Loucy (cell line): ENCODE results near the gene GNB1.

Experiments used
- H2AFZ ChIP-seq: fragments of 200-600 bp; sonication (generic); 2 replicates; pipeline ENCODE4 v1.6.0; 2016; ENCODE audit warnings: antibody characterized with exemption, mild to moderate bottlenecking, low read length, moderate library complexity
- H3F3A ChIP-seq: fragments of 200-600 bp; 2 replicates; pipeline ENCODE4 v1.6.0; 2016; ENCODE audit warnings: antibody characterized with exemption, low read depth, mild to moderate bottlenecking
- H3K27me3 ChIP-seq: fragments of 200-600 bp; sonication (generic); 2 replicates; pipeline ENCODE4 v1.6.1; 2014; ENCODE audit warnings: low read length, mild to moderate bottlenecking; ENCODE audit not compliant: insufficient read depth, poor library complexity, severe bottlenecking
- H3K36me3 ChIP-seq: fragments of 200-600 bp; sonication (generic); 2 replicates; pipeline ENCODE4 v1.6.1; 2016; ENCODE audit warnings: low read length; ENCODE audit not compliant: insufficient read depth
- H3K4me1 ChIP-seq: fragments of 200-600 bp; sonication (generic); 2 replicates; pipeline ENCODE4 v1.5.1; 2014; ENCODE audit warnings: low read length, mild to moderate bottlenecking; ENCODE audit not compliant: insufficient read depth, poor library complexity, severe bottlenecking
- H3K4me2 ChIP-seq: fragments of 200-600 bp; sonication (generic); 2 replicates; pipeline ENCODE4 v1.6.0; 2014; ENCODE audit warnings: antibody characterized with exemption, low read length, low read depth, mild to moderate bottlenecking; ENCODE audit not compliant: poor library complexity, severe bottlenecking
- H3K4me3 ChIP-seq: fragments of 200-600 bp; sonication (generic); 2 replicates; pipeline ENCODE4 v1.5.1; 2014; ENCODE audit warnings: low read length, mild to moderate bottlenecking, mixed read lengths; ENCODE audit not compliant: poor library complexity, severe bottlenecking
- H3K79me2 ChIP-seq: fragments of 200-600 bp; sonication (generic); 2 replicates; pipeline ENCODE4 v1.6.1; 2014; ENCODE audit warnings: low read length; ENCODE audit not compliant: insufficient read depth
- H3K9ac ChIP-seq: fragments of 200-600 bp; sonication (generic); 2 replicates; pipeline ENCODE4 v1.6.0; 2014; ENCODE audit warnings: mild to moderate bottlenecking, low read depth, low read length, moderate library complexity; ENCODE audit not compliant: poor library complexity, severe bottlenecking
- H3K9me2 ChIP-seq: fragments of 200-600 bp; sonication (generic); replicated peaks from 2 replicates; pipeline ENCODE4 v1.6.1; 2016; ENCODE audit warnings: low read depth, low read length, mixed read lengths
- H3K9me3 ChIP-seq: fragments of 200-600 bp; sonication (generic); 2 replicates; pipeline ENCODE4 v1.6.1; 2014; ENCODE audit warnings: mild to moderate bottlenecking, antibody characterized with exemption, low read length, low read depth; ENCODE audit not compliant: insufficient read depth
- H4K20me1 ChIP-seq: fragments of 200-600 bp; sonication (generic); 2 replicates; pipeline ENCODE4 v1.6.0; 2014; ENCODE audit warnings: antibody characterized with exemption, low read length, mild to moderate bottlenecking; ENCODE audit not compliant: insufficient read depth, poor library complexity, severe bottlenecking
- EZH2phosphoT487 ChIP-seq: fragments of 200-600 bp; IDR thresholded peaks from 2 replicates; pipeline ENCODE4 v1.6.1; 2018; ENCODE audit warnings: antibody characterized with exemption, mild to moderate bottlenecking, moderate library complexity, borderline replicate concordance
- TF ChIP-seq, protein P1 (sequence below): fragments of 200-600 bp; sonication (generic); conservative IDR thresholded peaks from 2 replicates; pipeline ENCODE4 v1.5.1; 2014; ENCODE audit warnings: mild to moderate bottlenecking, antibody characterized with exemption, low read length

Gene GNB1

DNA sequence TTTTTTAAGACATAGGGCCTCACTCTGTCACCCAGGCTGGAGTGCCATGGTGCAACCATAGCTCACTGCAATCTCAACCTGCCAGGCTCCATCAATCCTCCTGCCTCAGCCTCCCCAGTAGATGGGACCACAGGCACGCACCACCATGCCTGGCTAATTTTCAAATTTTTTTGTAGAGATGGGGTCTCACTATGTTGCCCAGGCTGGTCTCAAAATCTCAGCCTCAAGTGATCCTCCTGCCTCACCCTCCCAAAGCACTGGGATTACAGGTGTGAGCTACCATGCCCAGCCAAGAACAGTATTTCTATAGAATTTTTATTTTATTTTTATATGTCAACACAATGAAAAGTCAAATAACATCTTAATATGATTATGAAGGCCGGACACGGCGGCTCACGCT lies 10.9 kb downstream of the GNB1 start:
- H3K9me2 ChIP-seq = no peaks in the 10 kb centered on the region
- H3K9me3 ChIP-seq = no peaks in the 10 kb centered on the region
- peaks cover 37% of the 10 kb centered on the region; the same call in 1 of the 2 replicates for H3K36me3 ChIP-seq
- no peak overlapping the region for H3K4me2 ChIP-seq
- peaks cover 11% of the 10 kb centered on the region for H3K4me1 ChIP-seq
- peaks cover 94% of the 10 kb centered on the region for H4K20me1 ChIP-seq
- H3K79me2 ChIP-seq = peaks cover 100% of the 10 kb centered on the region
- H3K9ac ChIP-seq = no peak overlapping the region
- TF ChIP-seq, protein P1, sequence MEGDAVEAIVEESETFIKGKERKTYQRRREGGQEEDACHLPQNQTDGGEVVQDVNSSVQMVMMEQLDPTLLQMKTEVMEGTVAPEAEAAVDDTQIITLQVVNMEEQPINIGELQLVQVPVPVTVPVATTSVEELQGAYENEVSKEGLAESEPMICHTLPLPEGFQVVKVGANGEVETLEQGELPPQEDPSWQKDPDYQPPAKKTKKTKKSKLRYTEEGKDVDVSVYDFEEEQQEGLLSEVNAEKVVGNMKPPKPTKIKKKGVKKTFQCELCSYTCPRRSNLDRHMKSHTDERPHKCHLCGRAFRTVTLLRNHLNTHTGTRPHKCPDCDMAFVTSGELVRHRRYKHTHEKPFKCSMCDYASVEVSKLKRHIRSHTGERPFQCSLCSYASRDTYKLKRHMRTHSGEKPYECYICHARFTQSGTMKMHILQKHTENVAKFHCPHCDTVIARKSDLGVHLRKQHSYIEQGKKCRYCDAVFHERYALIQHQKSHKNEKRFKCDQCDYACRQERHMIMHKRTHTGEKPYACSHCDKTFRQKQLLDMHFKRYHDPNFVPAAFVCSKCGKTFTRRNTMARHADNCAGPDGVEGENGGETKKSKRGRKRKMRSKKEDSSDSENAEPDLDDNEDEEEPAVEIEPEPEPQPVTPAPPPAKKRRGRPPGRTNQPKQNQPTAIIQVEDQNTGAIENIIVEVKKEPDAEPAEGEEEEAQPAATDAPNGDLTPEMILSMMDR = no peak
- no peak for TF ChIP-seq EZH2phosphoT487
- H3F3A ChIP-seq = peaks cover 6% of the 10 kb centered on the region; the same call in 1 of the 2 replicates
- H3K4me3 ChIP-seq = no peak overlapping the region
- H3K27me3 ChIP-seq = no peaks in the 10 kb centered on the region
- no peak overlapping the region for H2AFZ ChIP-seq

DNA sequence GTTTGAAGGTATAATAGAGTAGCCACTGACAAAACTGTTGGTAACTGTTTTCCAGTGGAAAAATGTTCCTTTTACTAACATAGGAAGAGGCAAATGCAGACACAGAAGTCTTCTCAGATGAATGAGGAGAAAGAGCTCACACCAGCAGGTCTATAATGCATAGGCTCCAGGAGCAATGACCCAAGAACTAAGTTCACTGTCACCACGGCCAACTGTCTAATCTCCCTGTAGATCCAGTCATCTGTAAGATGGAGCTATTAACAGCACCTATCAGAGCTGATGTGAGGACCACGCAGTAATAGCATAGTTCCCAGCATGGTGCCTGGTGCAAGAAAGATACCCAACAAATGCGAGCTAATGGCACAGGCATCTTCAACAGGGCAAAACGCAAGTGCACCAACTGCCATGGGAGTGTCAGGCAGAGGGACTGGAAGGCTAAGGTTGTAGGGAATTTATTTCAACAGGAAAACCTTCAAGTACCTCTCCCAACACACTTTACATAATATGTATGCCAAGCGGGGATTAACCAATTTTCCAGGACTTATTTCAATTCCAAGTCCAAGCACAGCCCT lies 12.9 kb downstream of the GNB1 start:
- Histone ChIP-seq H3F3A (no peaks in the 10 kb centered on the region), H4K20me1 (peaks cover 94% of the 10 kb centered on the region), H3K9ac (no peak overlapping the region), H3K36me3 (peaks cover 55% of the 10 kb centered on the region; the same call in 1 of the 2 replicates), H3K4me3 (no peak overlapping the region), H3K4me2 (no peak overlapping the region), H3K9me3 (no peaks in the 10 kb centered on the region), H2AFZ (no peak overlapping the region), H3K4me1 (no peaks in the 10 kb centered on the region), H3K9me2 (no peaks in the 10 kb centered on the region), H3K79me2 (peaks cover 100% of the 10 kb centered on the region), H3K27me3 (no peaks in the 10 kb centered on the region)
- TF ChIP-seq, protein P1 = no peak
- TF ChIP-seq EZH2phosphoT487 = no peak

DNA sequence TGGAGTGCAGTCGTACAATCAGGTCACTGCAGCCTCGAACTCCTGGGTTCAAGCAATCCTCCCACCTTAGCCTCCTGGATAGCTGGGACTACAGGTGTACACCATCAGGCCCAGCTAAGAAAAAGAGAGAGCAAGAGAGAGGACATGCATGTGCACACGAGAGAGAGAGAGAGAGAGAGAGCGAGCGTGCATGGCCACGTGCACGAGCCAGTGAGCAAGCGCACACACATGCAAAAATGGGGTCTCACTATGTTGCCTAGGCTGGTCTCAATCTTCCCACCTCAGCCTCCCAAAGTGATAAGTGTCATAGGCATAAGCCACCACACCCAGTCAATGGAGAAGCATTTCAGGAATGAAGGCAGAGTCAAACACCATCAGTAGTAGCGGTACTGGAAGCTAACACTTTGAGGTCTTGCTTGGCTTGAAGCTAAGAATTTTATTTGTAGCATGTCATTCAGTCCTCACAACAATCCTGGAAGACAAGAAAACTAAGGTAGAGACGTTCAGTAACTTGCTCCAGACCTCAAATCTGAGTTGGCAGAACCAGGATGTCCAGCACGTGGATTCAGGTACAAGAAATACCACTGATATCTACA lies 14.5 kb downstream of the GNB1 start:
- Histone ChIP-seq H3K9ac (no peak overlapping the region), H3F3A (no peaks in the 10 kb centered on the region), H3K79me2 (peaks cover 100% of the 10 kb centered on the region), H4K20me1 (peaks cover 96% of the 10 kb centered on the region), H3K27me3 (no peaks in the 10 kb centered on the region), H3K36me3 (peaks cover 62% of the 10 kb centered on the region; the same call in 1 of the 2 replicates), H3K4me2 (no peak overlapping the region), H3K4me1 (no peaks in the 10 kb centered on the region), H3K9me3 (no peaks in the 10 kb centered on the region), H3K9me2 (no peaks in the 10 kb centered on the region), H3K4me3 (no peak overlapping the region), H2AFZ (no peak overlapping the region)
- no peak for TF ChIP-seq EZH2phosphoT487
- TF ChIP-seq, protein P1 = no peak
